GM12874 (cell line): ENCODE data around the gene LSS.

Experiments
- CTCF ChIP-seq: IDR thresholded peaks from 2 replicates; pipeline ENCODE4 v1.5.1; 2011; ENCODE audit warnings: low read depth, mild to moderate bottlenecking, control low read depth, low read length, moderate library complexity; ENCODE audit not compliant: insufficient read depth

LSS gene

GRCh38 chr21:46183910-46184624 lies 44.5 kb downstream of the LSS start, which contains the start of gene SPATC1L:
SPATC1L (minus strand) TSS chr21:46184459; CDS start chr21:46182816, 1,643 bp downstream.
- TF ChIP-seq CTCF: no peak

GRCh38 chr21:46182548-46183336 lies 45.8 kb downstream of the LSS start:
- no peak for TF ChIP-seq CTCF

DNA sequence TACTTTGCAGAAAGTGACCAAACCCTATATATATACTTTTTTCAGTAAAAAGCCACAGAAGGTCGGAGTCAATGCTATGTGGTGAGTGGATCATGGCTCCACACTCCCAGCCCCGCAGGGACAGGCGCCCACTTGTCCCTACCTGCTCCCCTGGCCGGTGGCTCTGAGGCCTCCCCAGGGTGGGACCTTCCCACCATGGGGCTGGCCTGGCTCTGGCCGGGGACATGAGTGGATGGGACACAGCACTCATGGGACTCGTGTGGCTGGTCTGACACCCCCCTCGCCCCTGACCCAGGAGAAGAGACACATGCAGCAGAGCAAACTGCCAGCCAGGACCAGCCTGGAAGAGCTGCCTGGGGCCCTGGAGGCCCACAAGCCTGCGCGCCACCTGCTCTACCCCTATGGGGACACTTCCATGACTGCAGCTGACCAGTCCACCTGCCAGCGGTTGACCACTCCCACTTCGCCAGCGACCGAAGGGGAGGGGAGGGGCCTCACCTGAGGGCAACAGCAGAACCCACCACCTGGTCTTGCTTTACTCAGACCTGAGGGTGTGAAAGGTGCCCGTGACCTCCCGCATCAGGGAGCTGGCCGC lies 46.5 kb downstream of the LSS start:
- TF ChIP-seq CTCF: no peak

DNA sequence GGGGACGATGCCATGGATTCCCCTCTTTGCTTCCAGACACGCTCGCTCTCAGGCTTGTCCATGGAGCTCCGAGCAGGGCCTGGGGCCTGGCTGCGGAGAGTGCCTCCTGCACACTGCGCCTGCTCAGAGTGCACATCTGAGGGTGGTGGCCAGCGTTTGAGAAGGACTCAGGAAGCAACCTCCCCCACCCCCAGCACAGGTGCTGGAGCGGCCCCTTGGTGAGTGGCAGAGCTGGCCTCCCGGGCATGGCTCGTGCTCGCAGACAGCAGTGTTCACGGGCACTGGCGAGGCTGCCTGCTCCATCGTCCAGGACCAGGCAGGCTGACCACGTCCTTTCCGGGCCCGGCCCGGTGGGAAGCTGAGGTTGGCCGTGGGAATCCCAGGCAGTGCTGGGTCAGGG lies 47.1 kb downstream of the LSS start:
- TF ChIP-seq CTCF: no peak

GRCh38 chr21:46180778-46181391 lies 47.7 kb downstream of the LSS start:
- no peak for TF ChIP-seq CTCF

DNA sequence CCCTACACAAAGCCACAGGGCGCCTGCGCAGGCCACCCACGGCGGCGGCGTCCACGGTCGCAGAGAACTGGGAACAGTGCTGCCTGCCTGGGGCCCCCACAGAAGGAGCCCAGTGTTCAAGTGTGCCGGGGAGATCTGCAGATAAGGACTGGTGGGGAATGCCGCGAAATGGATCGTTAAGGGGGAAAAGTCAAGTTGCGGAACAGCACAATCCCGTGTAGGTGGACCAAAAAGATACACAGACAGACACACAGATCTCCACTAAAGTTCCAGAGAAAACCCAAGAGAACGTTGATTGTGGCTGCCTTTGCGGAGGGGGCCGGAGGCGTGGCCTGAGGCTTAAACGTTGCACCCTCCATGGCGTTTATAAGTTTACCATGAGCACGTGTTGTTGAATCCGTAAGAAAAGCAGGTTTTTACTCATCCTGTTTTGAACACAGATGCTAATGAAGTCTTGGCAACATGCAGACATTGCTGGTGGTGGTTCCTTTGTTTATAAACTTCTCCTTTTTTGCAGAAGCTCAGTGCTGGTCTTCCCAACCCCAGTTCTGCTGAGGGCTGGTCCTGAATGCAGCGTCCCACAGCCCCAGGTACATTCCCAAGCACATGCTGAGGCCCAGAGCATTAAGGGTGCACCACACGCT lies 48.4 kb downstream of the LSS start:
- no peak for TF ChIP-seq CTCF

DNA sequence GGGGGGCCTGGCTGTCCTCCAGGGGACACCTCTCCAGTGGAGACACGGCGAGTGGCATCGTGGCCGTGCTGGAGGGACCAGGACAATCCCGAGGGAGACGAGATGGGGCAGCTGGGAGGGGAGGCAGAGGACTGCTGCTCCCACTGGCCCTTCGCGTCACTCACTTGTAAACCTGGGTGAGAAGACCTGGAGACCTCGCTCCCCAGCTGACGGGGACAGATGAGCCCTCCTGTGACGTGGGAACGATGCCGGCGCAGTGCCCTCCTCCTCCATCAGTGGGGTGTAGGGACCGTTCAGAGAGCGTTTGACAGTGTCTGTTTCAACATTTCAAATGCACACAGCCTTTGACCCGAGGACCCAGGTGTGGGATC lies 48.9 kb downstream of the LSS start:
- no peak for TF ChIP-seq CTCF
